ENCODE measurements around the gene LHPP.

DNA sequence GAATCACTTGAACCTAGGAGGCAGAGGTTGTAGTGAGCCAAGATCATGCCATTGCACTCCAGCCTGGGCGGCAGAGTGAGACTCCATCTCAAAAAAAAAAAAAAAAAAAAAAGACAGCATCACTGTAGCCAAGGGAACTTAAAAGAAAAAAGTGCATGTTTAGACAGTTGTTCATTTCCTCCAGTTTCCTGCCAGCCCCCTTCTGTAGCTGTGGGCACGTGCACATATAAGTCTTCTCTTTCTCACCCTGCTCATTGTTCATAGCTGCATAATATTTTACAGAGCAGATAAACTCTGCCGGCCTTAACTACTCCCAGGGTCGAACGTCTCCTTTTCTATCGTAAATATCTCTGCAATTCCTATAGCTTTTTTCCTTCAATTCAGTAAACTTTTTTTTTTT lies 132.6 kb downstream of the LHPP start:
- TF ChIP-seq, protein P1, sequence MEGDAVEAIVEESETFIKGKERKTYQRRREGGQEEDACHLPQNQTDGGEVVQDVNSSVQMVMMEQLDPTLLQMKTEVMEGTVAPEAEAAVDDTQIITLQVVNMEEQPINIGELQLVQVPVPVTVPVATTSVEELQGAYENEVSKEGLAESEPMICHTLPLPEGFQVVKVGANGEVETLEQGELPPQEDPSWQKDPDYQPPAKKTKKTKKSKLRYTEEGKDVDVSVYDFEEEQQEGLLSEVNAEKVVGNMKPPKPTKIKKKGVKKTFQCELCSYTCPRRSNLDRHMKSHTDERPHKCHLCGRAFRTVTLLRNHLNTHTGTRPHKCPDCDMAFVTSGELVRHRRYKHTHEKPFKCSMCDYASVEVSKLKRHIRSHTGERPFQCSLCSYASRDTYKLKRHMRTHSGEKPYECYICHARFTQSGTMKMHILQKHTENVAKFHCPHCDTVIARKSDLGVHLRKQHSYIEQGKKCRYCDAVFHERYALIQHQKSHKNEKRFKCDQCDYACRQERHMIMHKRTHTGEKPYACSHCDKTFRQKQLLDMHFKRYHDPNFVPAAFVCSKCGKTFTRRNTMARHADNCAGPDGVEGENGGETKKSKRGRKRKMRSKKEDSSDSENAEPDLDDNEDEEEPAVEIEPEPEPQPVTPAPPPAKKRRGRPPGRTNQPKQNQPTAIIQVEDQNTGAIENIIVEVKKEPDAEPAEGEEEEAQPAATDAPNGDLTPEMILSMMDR (IDR thresholded peaks at IDR 0.05): no peak
- TF ChIP-seq POLR2A (IDR thresholded peaks at IDR 0.05): no peak
